Bronchial epithelial cell (primary cell): ENCODE measurements around the gene CDCP1. TPM values are rescaled to one million over a fixed set of nuclear protein-coding genes. Genes with fewer than 3 reads are reported as not detected.

ENCODE experiments used
- DNase-seq: peaks from one replicate; pipeline ENCODE4 v3.0.0-alpha.2; 2010; ENCODE audit warnings: low read depth
- FAIRE-seq: peaks from 2 replicates; lab custom pipeline; 2011; peaks lifted over from hg19 to GRCh38; lab: Jason Lieb, UNC
- H3K27me3 ChIP-seq: 2 replicates; pipeline ENCODE4 v1.5.1; 2011; ENCODE audit warnings: low read length; ENCODE audit not compliant: control insufficient read depth, insufficient read depth
- H3K36me3 ChIP-seq: 2 replicates; pipeline ENCODE4 v1.5.1; 2011; ENCODE audit warnings: low read length; ENCODE audit not compliant: control insufficient read depth, insufficient read depth
- H3K4me3 ChIP-seq: 2 replicates; pipeline ENCODE4 v1.5.1; 2011; ENCODE audit warnings: mild to moderate bottlenecking, low read depth, low read length, control low read depth
- total RNA-seq: library from RNA; depleted of rRNA; stranded (reverse); fragments of >200 nt; gene quantifications from 2 replicates; pipeline ENCODE4 v1.2.1, GENCODE V29; 2014
- TF ChIP-seq, protein P1 (sequence below): IDR thresholded peaks from 2 replicates; pipeline ENCODE4 v1.5.1; 2011; ENCODE audit warnings: mild to moderate bottlenecking, moderate library complexity, low read length, control low read depth, inconsistent platforms; ENCODE audit not compliant: insufficient read depth, severe bottlenecking

Gene CDCP1
- total RNA-seq, 1 donor from 2014 or later: 41.3 TPM

DNA sequence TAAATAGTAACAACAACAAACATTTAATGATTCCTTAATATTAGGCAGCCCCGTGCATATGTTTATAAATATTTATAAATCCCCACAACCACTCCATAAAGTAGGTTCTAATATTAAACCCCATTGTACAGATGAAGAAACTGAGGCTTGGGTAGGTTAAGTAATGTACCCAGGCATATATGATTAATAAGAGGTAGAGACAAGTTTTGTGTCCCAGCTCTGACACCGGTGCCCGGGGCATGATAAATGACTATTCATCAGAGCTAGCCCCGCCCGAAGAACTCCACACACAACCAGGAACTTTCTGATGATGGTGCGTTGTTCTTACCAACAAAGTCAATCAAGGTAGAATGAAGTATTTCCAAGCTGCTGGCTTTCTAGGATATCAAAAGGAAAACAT, 19.4 kb downstream of the CDCP1 start:
- peaks cover 1% of the 10 kb centered on the region for H3K36me3 ChIP-seq
- no peak overlapping the region for H3K4me3 ChIP-seq
- TF ChIP-seq, protein P1, sequence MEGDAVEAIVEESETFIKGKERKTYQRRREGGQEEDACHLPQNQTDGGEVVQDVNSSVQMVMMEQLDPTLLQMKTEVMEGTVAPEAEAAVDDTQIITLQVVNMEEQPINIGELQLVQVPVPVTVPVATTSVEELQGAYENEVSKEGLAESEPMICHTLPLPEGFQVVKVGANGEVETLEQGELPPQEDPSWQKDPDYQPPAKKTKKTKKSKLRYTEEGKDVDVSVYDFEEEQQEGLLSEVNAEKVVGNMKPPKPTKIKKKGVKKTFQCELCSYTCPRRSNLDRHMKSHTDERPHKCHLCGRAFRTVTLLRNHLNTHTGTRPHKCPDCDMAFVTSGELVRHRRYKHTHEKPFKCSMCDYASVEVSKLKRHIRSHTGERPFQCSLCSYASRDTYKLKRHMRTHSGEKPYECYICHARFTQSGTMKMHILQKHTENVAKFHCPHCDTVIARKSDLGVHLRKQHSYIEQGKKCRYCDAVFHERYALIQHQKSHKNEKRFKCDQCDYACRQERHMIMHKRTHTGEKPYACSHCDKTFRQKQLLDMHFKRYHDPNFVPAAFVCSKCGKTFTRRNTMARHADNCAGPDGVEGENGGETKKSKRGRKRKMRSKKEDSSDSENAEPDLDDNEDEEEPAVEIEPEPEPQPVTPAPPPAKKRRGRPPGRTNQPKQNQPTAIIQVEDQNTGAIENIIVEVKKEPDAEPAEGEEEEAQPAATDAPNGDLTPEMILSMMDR: no peak
- FAIRE-seq (no peak), DNase-seq (peak; percentile 80)
- H3K27me3 ChIP-seq: no peaks in the 10 kb centered on the region

DNA sequence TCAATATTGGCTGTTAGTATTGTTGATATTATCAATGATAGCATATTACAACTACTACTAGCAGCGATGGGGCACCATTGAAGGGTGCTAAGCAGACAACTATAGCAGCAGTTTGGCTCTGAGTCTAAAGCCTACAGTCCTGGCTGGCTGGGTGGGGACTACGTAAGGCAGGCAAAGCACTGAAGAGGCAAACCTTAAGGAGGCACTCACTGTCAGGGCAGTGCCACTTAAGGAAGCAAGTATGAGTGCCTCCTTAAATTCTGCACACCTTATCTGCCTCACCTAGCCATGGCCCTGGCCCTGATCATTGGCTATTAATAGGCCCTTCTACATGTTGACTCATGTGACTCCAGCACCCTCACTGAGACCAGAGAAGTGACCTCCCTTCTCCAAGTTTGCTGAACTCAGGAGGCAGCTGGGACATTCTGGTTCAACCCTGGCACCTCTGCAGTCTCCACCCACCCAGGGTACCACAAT, 20.6 kb downstream of the CDCP1 start:
- no peaks in the 10 kb centered on the region for H3K27me3 ChIP-seq
- FAIRE-seq (peak; percentile 93), DNase-seq (peak; percentile 62)
- H3K36me3 ChIP-seq: peaks cover 1% of the 10 kb centered on the region
- TF ChIP-seq, protein P1: no peak
- H3K4me3 ChIP-seq: no peak overlapping the region

DNA sequence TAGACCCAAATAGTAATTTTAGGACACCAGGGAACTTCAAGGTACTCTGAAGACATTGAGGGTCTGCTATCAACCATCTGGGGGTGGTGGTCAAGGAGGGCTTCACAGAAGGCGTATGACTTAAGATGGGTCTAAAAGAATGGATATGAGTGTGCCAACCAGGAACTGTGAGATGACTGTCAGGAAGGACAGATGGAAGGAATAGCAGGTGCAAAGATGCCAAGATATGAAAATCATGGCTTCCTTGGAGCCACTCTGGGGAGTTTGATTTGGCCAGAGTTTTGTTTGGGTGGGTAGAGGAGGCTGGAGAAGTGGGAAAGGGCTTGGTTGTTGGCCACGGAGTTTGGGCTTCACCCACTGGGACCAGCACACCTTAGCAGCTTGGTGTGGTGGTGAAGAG, 21.2 kb downstream of the CDCP1 start:
- DNase-seq (no peak), FAIRE-seq (no peak)
- Histone ChIP-seq H3K4me3 (no peak overlapping the region), H3K36me3 (peaks cover 1% of the 10 kb centered on the region), H3K27me3 (no peaks in the 10 kb centered on the region)
- TF ChIP-seq, protein P1: no peak

DNA sequence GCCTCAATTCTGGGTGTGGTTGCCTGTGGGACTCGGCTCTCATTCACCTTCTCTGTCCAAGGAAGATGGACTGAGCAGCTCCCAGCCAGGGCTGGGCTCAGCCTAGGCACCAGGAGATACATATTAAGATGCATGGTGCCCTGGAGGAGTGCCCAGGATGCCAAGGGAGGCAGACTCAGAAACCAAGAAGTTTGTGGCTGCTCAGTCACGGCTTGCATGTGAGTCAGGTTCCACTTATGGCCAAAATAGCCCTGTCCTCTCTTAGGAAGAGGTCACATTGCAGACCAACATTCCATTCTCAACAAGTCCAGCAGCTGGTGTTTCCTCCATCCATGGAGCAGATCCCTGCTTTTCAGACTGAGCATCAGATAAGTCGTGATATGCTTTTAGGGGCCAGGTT, 21.8 kb downstream of the CDCP1 start:
- H3K27me3 ChIP-seq: no peaks in the 10 kb centered on the region
- TF ChIP-seq, protein P1: no peak
- H3K36me3 ChIP-seq: peaks cover 1% of the 10 kb centered on the region
- DNase-seq (peak; percentile 84), FAIRE-seq (peak; percentile 62)
- H3K4me3 ChIP-seq: no peak overlapping the region

DNA sequence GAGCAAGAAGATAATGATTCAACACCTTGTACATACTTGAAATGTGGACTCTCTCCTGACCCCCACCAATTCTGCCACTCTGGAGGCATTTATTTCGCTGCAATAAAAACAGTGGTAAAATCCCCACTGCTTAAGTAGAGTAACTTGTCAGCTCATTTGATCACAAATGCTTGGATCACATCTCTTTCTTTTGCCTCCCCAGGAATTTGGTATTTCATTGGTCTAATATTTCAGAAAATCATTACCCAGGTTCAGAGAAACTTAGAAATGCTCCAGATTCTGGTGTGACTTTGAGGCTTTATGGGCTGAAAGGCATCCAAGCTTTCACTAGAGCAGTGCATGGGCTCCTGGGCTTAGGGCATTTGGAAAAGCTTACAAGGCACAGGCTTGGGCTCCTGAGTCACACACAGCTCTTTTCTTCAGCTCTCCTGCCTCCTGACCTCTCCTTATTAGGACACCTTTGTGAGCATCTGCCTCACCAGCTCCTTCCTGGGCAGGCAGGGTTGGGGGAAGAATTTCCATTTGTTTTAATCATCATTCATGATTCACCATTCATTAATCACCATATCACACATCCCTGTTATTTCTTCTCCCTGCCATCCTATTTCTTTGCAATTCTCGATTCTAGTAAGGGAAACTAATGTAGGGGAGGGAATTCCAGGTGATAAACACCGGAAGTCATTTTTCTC, 22.5 kb downstream of the CDCP1 start:
- no peaks in the 10 kb centered on the region for H3K27me3 ChIP-seq
- H3K36me3 ChIP-seq: peaks cover 1% of the 10 kb centered on the region
- H3K4me3 ChIP-seq: no peak overlapping the region
- peak; percentile 99 for DNase-seq
- FAIRE-seq: peak; percentile 99
- TF ChIP-seq, protein P1: no peak
